ENCODE measurements around the gene ATCAY.
"Not testable (repeated sequence)": the region's sequence is repeated elsewhere in the genome, so short reads cannot be mapped to it uniquely, and the experiment has no call there.

Gene ATCAY

DNA sequence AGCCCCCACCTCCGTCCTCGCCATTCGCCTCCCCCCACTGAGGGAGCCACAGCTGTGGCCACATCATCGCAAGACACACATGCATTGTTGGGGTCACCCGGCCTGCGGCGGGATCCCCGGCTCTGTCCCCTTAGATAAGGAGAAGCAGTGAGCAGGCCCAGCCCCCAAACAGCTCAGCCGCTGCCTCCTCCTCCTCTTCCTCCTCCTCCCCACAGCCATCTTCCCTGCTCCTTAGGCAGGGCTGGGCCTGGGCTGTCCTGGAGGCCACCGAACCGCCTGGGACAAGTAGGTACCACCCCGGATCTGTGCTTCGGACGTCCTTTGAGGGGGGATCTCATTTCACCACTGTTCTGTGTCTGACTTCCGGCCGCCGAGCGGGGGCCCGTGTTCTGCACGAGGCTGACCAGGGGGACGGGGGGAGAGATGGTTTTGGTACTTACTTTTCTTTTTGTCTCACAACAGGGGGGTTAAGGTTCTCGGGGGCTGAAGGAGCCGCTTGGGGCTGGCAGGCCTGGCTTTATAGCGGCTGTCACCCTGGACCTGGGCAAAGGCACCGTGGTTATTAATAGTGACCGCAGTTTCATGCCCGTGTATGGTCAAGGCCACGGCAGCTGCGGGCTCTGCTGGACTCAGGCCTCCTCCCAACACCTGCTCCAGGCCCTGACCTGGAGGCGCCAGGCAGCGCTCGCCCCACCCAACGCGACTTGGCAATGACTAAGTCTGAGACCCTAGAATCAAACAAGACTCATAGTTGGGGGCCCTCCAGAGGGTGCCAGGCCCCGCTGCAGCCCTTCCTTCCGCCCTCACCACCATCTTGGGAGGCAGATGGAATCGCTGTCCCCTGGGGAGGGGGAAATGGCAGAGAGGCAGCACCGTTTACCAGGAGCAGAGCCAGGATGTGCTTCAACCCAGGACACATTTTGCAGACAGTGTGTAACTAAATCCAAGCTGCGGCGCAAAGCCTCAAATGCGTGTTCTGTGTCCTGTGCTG lies 70.7 kb downstream of the ATCAY start:
- no peak for DNase-seq

DNA sequence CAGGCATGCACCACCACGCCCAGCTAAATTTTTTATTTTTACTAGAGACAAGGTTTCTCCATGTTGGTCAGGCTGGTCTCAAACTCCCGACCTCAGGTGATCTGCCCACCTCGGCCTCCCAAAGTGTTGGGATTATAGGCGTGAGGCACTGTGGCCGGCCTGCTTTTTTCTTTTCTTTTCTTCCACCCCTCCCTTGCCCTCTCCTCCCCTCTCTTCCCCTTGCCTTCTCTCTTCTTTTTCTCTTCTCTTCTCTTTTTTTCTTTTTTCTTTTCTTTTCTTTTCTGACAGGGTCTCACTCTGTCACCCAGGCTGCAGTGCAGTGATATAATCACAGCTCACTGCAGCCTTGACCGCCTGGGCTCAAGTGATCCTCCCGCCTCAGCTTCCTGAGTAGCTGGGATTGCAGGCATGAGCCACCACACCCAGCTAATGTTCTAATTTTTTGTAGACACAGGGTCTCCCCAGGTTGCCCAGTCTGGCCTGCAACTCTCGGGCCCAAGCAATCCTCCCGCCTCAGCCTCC lies 72.3 kb downstream of the ATCAY start:
- DNase-seq: not testable (repeated sequence)

DNA sequence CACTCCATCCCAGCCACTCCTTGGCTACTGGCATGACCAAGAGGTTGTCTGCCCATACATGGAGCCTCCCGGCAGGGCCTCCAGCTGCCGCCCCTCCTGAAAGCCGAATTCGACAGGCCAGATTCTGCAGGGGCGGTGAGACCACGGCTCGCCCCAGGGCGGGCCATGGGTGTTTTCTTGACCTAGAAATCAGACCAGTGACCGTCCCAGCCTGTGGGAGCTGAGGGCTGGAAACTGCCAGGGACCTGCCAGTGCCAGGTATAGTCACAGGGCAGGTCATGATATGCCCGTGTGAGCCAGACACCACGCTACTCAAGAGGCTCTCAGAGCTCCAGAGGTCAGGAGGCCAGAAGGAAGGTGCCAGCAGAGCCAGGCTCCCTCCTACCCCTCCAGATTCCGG lies 73.6 kb downstream of the ATCAY start:
- no peak for DNase-seq

DNA sequence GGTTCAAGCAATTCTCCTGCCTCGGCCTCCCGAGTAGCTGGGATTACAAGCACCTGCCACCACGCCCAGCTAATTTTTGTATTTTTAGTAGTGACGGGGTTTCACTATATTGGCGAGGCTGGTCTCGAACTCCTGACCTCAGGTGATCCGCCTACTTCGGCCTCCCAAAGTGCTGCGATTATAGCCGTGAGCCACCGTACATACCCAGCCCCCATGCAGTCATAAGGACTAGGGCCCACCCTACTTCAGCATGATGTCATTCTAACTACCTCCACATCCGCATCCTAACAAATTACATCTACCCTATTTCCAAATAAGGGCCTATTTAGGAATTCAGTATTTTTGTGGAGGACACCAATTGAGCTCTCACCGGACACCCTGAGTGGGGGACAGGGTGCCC lies 74.8 kb downstream of the ATCAY start:
- not testable (repeated sequence) for DNase-seq

DNA sequence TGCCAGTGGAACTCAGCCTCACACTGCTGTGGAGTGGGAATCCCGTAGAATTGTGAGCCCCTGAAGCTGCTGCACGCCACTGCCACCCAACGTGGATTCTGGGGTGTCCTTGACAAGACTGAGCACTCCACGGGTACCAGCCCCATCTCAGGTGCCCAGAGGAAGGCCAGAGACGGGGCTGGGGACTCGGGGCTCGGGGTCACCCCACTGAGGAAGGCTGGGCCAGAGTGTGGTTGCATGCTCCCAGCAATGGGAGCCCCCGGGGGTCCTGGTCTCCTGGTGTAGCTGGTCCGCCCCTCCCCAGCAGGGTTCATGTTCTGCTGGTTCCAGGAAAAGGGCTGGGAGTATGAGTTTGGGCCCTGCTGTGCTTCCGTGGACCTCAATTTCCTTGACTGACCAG lies 75.2 kb downstream of the ATCAY start:
- no peak for DNase-seq

DNA sequence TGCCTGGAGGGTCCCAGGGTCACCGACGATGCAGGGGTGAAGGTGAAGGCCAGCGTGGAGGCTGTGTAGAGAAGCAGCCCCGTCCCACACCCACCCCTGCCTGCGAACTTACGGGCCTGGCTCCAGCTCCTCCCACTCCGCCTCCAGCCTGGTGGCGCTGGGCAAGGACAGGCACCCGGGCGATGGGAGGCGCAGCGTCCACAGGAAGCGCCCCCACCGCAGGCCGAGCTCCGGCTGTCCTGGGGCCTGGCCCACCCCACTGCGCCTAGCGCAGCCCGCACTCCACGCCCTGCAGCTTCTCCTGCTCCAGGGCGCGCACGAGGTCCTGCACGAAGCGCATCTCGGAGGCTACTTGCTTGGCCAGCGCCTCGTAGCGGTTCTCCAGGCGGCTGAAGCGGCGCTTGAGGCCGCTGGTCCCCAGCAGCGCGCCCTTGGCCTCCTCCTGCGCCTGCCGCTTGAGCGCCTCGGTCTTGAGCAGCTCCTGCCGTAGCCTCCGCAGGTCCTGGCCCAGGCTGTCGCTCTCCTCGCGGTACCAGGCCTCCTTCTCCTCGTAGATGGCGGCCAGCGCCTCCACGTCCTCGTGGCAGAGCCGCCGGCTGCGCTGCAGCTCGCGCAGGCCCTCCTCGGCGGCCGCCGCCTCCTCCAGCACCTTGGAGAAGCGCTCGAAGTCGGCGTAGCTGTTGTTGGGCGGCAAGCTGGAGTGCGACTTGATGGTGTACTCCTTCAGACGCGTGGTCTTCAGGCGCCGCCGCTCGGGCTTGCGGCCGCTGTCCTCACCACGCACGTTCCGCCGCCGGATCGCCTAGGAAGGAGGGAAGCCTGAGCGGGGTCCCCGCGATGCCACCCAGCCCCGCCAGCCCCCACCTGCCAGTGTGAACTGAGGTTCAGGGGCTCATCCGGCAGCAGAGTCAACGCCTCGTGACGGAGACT lies 78.6 kb downstream of the ATCAY start:
- DNase-seq: no peak

DNA sequence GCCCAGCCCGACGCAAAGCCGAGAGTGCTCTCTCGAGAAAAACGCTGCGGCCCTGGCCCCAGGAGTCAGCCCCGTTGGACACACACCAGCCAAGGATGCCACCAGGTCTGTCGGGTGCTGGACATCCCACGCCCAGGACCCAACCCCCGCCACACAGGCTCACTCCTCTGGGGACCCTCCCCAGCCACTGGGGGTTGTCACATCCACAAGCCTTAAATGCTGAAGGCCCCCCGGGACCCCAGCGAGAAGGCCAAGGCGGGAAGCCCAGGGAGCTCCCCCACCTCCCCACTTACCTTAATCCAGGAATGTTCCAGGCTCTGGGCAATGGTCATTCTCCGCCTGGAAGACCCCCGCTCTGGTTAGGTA lies 79.3 kb downstream of the ATCAY start:
- DNase-seq: no peak

DNA sequence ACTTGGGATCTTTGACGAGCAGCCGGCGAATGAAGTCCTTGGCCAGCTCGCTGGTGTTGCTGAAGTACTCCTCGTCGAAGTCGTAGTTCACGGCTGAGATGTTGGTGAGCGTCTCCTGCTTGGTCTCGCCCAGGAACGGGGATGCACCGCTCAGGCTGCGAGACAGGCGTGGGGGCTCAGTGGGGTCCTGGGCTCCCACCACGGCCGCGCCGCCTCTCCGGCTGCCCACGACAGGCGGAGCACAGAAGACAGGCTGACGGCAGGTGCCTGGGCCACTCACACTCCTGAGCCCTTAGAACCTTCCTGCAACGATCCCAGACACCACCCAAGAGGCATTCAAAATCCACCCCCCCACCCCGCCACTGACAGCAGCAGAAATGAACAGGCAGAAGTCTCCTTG lies 80.5 kb downstream of the ATCAY start:
- no peak for DNase-seq

DNA sequence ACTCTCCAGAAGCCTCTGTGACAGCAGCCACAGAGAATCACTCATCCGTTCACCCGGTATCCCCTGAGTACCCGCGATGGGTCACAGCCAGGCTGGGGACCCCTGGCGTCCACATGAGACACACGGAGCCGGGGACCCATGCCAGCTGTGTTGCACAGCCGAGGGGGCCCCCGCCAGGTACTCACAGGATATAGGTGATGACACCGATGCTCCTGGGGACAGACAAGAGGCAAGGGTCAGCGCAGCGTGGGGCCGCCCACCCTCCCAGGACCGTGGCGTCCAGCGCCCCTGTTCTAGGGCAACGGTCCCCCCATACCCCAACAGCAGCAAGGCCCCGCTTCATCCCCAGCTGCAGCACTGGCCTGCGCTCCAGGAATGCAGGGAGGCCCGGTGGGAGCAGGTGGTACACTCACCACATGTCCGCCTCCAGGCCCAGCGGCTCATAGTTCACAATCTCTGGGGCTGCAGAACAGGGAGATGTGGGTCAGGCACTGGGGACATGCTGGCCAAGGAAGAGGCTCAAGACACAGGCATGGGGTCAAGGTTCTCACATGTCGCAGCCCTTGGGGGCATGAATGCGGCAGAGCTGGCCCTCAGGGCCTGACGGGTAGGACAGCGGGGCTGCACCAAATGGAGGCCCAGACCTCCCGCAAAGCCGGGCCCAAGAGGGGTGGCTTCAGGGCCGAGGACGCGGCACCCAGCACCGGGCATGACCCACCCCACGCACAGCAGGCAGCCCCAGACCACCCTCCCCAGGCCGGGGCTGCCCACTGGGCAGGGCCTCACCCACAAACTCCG lies 83.2 kb downstream of the ATCAY start:
- no peak for DNase-seq

DNA sequence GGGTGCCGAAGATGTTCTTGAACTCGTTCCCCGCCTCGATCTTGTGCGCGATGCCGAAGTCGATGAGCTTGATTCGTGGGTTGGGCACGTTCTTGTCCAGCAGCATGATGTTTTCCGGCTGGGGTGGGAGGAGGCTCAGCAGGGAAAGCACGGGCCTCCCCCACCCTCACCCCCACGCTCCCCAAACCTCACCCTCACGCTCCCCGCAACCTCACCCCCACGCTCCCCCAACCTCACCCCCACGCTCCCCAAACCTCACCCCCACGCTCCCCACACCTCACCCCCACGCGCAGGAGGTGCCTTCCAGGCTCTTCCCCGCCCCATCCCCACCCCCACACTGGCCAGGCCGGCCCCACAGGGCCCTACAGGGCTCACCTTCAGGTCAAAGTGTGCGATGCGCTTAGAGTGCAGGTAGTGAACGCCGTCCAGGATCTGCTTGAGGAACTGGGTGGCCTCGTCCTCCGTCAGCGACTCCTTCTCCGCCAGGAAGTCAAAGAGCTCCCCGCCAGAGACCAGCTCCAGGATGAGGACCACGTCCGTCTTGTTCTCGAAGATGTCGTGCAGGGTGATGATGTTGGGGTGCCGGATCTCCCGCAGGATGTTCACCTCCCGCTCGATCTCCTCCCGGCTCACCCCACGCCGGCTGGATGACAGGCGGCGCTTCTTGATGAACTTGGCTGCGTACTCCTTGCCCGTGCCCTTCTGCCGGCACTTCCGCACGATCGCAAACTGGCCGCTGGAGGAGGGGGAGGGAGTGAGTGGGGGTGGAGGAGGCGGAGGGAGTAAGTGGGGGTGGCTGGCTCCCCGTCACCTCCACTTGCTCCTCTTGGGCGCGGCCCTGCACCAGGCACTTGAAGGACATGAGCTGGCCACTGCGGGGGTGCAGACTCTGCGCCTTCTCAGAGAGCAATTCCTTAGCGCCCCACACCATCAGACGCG lies 84.0 kb downstream of the ATCAY start:
- no peak for DNase-seq

DNA sequence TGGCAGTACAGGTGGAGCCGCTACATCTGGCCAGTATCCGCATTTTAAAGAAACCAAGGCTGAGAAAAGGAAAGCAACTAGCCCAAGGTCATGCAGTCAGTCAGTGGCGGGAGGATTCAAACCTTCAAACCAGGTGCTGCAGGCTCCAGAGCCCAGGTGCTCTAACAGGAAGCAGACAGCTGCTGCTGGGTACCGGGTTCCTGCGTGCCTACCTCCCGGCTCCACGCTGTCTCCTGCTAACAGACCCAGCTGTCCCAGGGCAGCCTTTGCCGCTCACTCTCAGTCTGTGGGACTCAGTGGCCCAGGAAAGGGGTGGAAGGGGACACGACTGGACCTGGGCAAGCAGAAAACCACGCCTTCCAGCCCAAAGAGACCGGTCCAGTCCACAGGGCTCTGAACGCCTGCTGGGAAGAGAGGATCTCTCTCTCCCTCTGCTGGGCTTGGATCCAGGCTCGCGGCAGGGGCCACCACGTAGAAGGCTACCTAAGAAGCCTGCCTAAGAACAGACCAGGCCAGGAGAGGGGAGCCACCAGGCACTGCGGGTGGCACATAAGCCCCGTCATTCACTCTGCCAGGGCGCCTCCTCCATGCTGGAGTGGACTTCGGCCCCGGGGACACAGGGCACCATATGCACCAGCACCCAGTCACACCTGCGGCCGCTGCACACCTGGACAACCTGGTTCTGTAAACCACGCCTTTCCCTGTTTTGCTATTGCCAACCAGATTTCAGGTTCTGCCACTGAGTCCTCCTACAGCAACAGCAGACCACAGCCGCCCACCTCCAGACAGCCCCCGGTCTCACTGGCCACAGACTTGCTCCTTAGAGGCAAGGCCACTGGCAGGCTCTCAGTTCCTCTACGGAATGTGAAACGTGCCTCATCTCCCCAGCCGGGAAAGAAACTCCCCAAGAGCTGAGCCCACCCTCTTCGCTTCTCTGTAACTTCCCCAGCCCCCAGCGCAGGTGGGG lies 85.8 kb downstream of the ATCAY start:
- DNase-seq: no peak

DNA sequence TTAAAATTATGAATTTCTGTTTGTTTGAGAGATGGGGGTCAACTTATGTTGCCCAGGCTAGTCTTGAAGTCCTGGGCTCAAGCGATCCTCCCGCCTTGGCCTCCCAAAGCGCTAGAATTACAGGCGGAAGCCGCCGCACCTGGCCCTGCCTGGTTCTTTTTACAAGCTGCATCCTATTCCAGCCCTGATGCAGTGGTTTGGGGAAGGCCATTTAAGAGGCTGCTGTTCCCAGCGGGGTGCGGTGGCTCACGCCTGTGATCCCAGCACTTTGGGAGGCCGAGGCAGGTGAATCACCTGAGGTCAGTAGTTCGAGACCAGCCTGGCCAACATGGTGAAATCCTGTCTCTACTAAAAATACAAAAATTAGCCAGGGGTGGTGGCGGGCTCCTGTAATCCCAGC lies 87.5 kb downstream of the ATCAY start:
- DNase-seq: not testable (repeated sequence)

DNA sequence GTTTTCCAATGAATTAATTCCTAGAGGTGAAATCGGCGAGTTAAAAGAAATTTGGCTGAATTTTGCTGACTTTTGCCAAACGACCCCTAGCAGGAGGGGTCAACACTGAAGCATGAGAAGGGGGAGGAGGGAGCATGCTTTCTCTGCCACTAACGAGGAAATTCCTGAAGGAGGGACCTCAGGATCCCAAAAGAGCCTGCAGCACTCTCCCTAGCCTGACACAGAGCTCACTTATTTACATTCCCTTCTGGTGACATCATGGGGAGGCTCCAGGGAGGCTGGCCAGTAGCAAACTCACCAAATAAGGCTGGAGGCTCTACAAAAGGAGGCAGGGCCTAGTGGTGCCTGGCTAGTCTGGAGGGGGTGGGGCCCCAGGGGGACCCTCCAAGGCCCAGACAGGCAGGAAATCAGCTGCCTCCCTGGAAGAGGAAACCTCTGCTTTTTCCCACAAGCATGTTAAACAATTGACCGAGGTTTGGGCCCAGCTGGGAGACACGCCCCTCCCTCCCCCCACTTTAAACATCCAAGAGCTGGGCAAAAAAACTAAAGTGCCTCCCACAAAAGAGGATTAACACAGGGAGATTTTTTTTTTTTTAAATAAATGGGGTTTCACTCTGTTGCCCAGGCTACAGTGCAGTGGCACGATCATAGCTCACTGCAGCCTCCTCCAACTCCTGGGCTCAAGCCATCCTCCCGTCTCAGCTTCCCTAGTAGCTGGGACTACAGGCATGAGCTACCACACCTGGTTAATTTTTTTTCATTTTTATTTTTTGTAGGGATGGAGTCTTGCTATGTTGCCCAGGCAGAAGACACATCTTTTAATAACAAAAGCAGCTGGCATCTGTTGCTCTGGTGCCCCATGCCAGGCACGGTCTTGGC lies 88.3 kb downstream of the ATCAY start:
- no peak for DNase-seq

DNA sequence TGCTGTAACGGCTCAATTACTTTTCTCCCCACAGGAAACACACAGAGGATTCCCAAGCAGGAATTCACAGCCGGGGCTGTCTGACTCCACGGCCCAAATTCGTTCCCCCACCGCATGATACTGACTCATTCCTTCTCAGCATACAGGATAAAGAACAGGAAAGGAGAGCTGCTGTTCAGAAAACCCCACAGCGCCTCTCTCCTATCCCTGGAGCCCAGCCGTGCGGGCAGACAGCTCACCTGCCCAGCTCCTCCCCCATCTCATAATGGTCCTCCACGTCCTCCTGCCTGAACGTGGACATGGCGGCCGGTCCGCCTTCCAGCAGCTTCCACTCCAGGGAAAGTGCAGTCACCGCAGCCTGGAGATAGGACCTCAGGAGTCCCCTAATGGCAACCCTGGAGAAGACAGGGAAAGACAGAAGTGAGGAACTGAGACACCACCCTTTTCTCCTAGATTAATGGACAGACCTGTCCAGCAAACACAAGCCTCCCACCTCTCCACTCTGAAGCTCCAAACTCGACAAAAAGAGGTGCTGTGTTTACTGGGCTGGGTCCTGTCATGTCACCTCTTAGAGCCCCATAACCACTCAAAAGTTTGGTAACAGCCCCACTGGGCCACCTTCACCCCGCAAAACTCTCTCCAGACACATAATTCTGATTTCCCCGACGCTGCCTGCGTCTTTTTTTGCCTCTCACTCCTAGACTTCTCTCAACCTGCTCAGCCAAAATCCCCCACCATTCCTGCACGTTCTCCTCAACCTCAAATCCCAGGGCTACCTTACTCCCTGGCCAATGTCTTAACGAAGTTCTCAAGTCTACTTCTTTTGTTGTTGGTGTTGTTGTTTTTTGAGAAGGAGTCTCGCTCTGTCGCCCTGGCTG lies 89.2 kb downstream of the ATCAY start:
- no peak for DNase-seq

DNA sequence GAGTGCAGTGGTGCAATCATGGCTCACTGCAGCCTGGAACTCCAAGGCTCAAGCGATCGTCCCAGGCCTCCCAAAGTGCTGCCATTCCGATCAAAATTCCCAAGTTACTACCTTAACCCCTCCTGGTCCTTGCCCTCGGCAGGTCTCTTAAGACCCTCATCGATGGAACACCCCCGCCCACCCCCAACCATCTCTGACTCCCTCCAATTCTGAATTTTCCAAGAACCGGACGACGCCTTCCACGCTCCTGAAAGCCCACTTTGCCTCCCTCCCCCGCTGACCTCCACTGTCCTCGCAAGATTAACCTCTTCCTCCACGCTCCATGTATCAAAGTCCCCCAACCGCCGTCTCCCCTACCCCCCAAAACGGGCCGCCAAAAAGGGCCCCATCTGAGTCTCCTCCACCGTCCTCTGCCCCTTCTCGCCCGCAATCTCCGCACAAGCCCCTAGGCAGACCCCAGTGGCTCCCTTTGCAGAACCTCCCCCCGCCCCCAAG lies 89.9 kb downstream of the ATCAY start:
- no peak for DNase-seq

DNA sequence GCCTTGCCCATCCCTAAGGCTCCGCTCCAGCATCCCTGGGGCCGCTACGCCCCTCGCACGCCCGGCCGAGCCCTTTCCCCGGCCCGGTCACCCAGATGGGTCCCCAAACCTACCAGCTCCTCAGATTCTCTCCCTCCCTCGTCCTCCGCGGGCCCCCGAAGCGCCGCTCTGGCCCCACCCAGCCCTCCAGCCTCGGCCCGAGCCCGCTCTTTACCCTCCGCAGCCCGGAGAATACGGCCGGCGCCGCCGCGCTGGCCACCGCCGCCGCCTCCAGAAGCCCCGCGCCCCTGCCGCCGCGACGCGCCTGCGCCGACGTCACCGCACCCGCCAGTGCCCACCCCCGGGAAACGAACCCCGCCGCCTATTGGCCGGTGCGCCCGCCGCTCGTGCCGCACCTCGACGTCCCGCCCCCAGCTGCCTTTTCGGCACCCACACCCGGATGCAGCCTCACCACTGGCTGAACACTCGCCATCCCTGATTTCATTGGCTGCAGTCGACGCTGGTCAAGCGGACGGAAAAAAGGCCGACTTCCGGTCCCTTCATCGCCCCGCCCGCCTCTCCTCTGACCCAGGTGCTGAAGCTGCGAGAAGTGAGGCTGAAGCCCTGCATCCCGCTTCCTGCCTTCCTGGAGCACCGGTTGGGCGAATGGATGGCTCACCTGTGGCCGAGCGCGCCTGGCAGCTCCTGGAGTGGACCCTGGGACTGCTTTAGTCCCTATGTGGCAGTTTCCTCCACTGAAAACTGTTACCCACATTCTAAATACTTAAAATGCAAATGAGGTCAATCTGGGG lies 90.5 kb downstream of the ATCAY start, which contains the start of gene DAPK3:
Gene DAPK3 (minus strand): TSS at position 292 of the 791 bp plus-strand sequence. CDS start 1,364 bp downstream, outside the sequence.
- peak; percentile 97 for DNase-seq

DNA sequence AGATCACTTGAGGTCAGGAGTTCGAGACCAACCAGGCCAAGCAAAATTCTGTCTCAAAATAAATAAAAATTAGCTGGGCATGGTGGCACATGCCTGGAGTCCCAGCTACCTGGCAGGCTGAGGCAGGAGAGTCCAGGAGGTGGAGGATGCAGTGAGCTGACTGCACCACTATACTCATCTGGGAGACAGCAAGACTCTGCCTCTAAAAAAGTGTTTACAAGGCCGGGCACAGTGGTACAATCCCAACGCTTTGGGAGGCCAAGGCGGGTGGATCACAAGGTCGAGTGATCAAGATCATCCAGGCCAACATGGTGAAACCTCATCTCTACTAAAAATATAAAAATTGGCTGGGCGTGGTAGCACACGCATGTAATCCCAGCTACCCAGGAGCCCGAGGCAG lies 94.7 kb downstream of the ATCAY start:
- DNase-seq: no peak
